ENCODE measurements around the gene PROSER1.
A peak's percentile ranks its signal among the peaks of the same experiment; 100 is the strongest.

GRCh38 chr13:39016787-39017186, 21.1 kb downstream of the PROSER1 start:
- TF ChIP-seq, protein P1, sequence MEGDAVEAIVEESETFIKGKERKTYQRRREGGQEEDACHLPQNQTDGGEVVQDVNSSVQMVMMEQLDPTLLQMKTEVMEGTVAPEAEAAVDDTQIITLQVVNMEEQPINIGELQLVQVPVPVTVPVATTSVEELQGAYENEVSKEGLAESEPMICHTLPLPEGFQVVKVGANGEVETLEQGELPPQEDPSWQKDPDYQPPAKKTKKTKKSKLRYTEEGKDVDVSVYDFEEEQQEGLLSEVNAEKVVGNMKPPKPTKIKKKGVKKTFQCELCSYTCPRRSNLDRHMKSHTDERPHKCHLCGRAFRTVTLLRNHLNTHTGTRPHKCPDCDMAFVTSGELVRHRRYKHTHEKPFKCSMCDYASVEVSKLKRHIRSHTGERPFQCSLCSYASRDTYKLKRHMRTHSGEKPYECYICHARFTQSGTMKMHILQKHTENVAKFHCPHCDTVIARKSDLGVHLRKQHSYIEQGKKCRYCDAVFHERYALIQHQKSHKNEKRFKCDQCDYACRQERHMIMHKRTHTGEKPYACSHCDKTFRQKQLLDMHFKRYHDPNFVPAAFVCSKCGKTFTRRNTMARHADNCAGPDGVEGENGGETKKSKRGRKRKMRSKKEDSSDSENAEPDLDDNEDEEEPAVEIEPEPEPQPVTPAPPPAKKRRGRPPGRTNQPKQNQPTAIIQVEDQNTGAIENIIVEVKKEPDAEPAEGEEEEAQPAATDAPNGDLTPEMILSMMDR (IDR thresholded peaks at IDR 0.05): peak in 5 of 6 experiments; percentile 21 to 53 (median 34)
- no peak for TF ChIP-seq POLR2A (IDR thresholded peaks at IDR 0.05)

Data from adrenal gland (tissue), 5 donors.